K562 (cell line): ENCODE data around the gene LTBR. TPM values are rescaled to one million over a fixed set of nuclear protein-coding genes. Genes with fewer than 3 reads are reported as not detected.
A peak's percentile ranks its signal among the peaks of the same experiment; 100 is the strongest.

Experiments used
- ADNP ChIP-seq: fragments of 200-800 bp; sonication (Bioruptor generic); IDR thresholded peaks from 2 replicates; pipeline ENCODE4 v1.6.1; 2016; ENCODE audit warnings: missing genetic modification characterization, missing compliant biosample characterization
- DNMT1 ChIP-seq: fragments of 450-650 bp; IDR thresholded peaks from 2 replicates; pipeline ENCODE4 v1.6.1; 2016; ENCODE audit warnings: antibody characterized with exemption, mild to moderate bottlenecking
- KHSRP ChIP-seq: fragments of 450-650 bp; IDR thresholded peaks from 2 replicates; pipeline ENCODE4 v1.6.1; 2017
- MEIS2 ChIP-seq: fragments of 450-650 bp; IDR thresholded peaks from 2 replicates; pipeline ENCODE4 v1.6.1; 2014; ENCODE audit warnings: mild to moderate bottlenecking; ENCODE audit not compliant: partially characterized antibody
- NCOA2 ChIP-seq, 2 experiments: fragments of 450-650 bp; IDR thresholded peaks; 2 replicates each; pipeline ENCODE4 v1.6.1; 2018; ENCODE audit warnings: mild to moderate bottlenecking in 2 of 2, moderate library complexity in 1 of 2; ENCODE audit not compliant: partially characterized antibody in 2 of 2
- NCOR1 ChIP-seq: fragments of 450-650 bp; IDR thresholded peaks from 2 replicates; pipeline ENCODE4 v1.6.1; 2016; ENCODE audit warnings: mild to moderate bottlenecking, moderate library complexity
- PURB ChIP-seq: sonication (generic); formaldehyde crosslinking; IDR thresholded peaks from 2 replicates; pipeline ENCODE4 v1.9.0; 2021; ENCODE audit warnings: low read depth, mild to moderate bottlenecking, missing genetic modification reagents
- RCOR1 ChIP-seq, 2 experiments: IDR thresholded peaks; 2 replicates each; pipeline ENCODE4 v1.6.1; 2012; ENCODE audit warnings: low read depth in 2 of 2, low read length in 2 of 2, borderline replicate concordance in 1 of 2, improper control_type of control experiment in 1 of 2
- RUNX1 ChIP-seq: sonication (generic); IDR thresholded peaks from 2 replicates; pipeline ENCODE4 v1.6.1; 2016; ENCODE audit warnings: antibody characterized with exemption, low read depth
- TARDBP ChIP-seq: fragments of 450-650 bp; IDR thresholded peaks from 2 replicates; pipeline ENCODE4 v1.6.1; 2016
- TCFL5 ChIP-seq: fragments of 250-450 bp; sonication (Bioruptor Pico); conservative IDR thresholded peaks from 2 replicates; pipeline ENCODE4 v1.6.1; 2021; ENCODE audit warnings: mild to moderate bottlenecking, moderate library complexity, matching md5 sums
- polyA plus RNA-seq, 8 experiments: library from polyadenylated mRNA; depleted of rRNA in 4 of 8; stranded (reverse) in 5 of 8; unstranded in 3 of 8; fragments of >200 nt; fragmentation: Nextera tagmentation in 2 of 8; fragmentation: Illumina TruSeq in 1 of 8; extraction: Ambion mirVana in 2 of 8; extraction: Trizol in 1 of 8; gene quantifications; 2 replicates each; pipeline versions ENCODE4 v1.2.1 to v1.2.3, GENCODE V29; 2011 to 2014; ENCODE audit warnings: inconsistent platforms in 1 of 8, missing spikeins in 1 of 8
- total RNA-seq, 7 experiments: library from RNA; depleted of rRNA in 6 of 7; stranded (reverse); fragments of >200 nt in 6 of 7; fragmentation: Illumina TruSeq in 2 of 7; extraction: Trizol in 2 of 7; gene quantifications; 2 replicates each; pipeline versions ENCODE4 v1.2.1 to v1.2.3, GENCODE V29; 2011 to 2021; ENCODE audit warnings: low replicate concordance in 1 of 7
- TF ChIP-seq, protein P1 (sequence below), 2 experiments: fragments of 200-800 bp in 1 of 2; sonication (Bioruptor generic) in 1 of 2; sonication (generic) in 1 of 2; formaldehyde crosslinking in 1 of 2; IDR thresholded peaks in 1 of 2; conservative IDR thresholded peaks in 1 of 2; 2 replicates each; pipeline versions ENCODE4 v1.5.0 to v1.6.1; 2016 to 2020; ENCODE audit warnings: missing compliant biosample characterization in 1 of 2, missing genetic modification characterization in 1 of 2, missing genetic modification reagents in 1 of 2
- TF ChIP-seq, protein P2 (sequence below), 2 experiments: fragments of 450-650 bp; IDR thresholded peaks; 2 replicates each; pipeline ENCODE4 v1.6.1; 2018; ENCODE audit warnings: mild to moderate bottlenecking in 2 of 2, low read depth in 1 of 2; ENCODE audit not compliant: partially characterized antibody in 2 of 2
- TF ChIP-seq, protein P3 (sequence below): fragments of 250-450 bp; sonication (Bioruptor Pico); IDR thresholded peaks from 2 replicates; pipeline ENCODE4 v1.4.0; 2020
- TF ChIP-seq, protein P4 (sequence below), 2 experiments: fragments of 450-650 bp in 1 of 2; IDR thresholded peaks; 2 replicates each; pipeline ENCODE4 v1.6.1; 2011 to 2017; ENCODE audit warnings: low read depth in 2 of 2, antibody characterized with exemption in 1 of 2, borderline replicate concordance in 1 of 2, low read length in 1 of 2, mild to moderate bottlenecking in 1 of 2, mixed read lengths in 1 of 2; ENCODE audit not compliant: control insufficient read depth in 1 of 2

Gene LTBR
- total and polyA plus RNA-seq, 9 of the 15 experiments (the other 6 are each of a cell fraction or from before 2014, with no cell fraction given), result 0.96 to 69.0 (median 35.3) TPM

DNA sequence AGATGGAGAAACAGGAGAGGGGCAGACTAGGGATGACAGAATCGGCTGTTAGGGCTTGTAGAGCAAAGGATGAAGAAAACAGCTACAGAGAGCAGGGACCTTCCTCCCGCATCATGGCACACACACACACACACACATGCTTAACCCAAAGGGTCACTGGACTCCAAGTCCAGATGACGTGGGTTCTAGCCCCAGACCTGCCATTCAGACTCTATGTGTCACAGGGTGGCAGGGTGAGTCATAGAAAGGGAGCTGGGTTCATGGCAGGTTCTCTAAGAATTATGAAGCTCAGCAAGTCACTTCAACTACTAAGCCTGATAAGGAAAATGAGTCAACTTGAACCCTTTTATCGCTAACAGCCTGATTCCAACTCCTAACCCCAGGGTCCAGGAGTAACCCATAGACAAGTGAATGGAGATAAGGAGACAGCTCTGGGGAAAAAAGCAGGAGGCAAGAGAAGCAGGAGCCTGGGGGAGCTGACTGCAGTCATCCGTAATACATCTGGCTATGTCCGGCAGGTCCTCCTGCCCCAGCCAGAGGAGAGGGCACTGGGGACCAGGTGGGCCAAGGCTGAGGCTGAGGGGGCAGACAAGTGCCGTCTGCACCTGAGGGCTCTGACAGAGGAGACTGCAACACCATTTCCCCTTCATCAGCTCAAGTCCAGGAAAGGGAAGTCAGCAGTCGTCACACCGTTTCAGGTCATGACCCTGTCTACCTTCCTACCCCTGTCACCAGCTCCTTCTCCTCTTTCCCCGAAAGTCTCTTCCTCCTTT, 38.5 kb upstream of the LTBR start (continued):
- TF ChIP-seq, protein P1, sequence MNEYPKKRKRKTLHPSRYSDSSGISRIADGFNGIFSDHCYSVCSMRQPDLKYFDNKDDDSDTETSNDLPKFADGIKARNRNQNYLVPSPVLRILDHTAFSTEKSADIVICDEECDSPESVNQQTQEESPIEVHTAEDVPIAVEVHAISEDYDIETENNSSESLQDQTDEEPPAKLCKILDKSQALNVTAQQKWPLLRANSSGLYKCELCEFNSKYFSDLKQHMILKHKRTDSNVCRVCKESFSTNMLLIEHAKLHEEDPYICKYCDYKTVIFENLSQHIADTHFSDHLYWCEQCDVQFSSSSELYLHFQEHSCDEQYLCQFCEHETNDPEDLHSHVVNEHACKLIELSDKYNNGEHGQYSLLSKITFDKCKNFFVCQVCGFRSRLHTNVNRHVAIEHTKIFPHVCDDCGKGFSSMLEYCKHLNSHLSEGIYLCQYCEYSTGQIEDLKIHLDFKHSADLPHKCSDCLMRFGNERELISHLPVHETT (CRISPR knock-in tag; conservative IDR thresholded peaks at IDR 0.05 in 1 of 2, IDR thresholded peaks at IDR 0.05 in 1 of 2), result peak in 1 of 2 experiments; percentile 74; a peak in 2 of 4 replicates
- TF ChIP-seq PURB (CRISPR knock-in tag) (no peak), ADNP (peak; percentile 66; the same call in 1 of the 2 replicates), NCOA2 (IDR thresholded peaks at IDR 0.05; ENCODE audit: partially characterized antibody in 2 of 2) (peak in 1 of 2 experiments; percentile 84), DNMT1 (no peak), TARDBP (0 out of 2 replicates have a peak, but pooled peaks have one; percentile 33), TCFL5 (CRISPR knock-in tag) (no peak), RUNX1 (no peak), KHSRP (0 out of 2 replicates have a peak, but pooled peaks have one; percentile 40), RCOR1 (IDR thresholded peaks at IDR 0.05; ENCODE audit: borderline replicate concordance in 1 of 2, low read depth in 2 of 2, low read length in 2 of 2) (peak; percentile 97 to 100), MEIS2 (peak; percentile 92), NCOR1 (peak; percentile 94)
- TF ChIP-seq, protein P2, sequence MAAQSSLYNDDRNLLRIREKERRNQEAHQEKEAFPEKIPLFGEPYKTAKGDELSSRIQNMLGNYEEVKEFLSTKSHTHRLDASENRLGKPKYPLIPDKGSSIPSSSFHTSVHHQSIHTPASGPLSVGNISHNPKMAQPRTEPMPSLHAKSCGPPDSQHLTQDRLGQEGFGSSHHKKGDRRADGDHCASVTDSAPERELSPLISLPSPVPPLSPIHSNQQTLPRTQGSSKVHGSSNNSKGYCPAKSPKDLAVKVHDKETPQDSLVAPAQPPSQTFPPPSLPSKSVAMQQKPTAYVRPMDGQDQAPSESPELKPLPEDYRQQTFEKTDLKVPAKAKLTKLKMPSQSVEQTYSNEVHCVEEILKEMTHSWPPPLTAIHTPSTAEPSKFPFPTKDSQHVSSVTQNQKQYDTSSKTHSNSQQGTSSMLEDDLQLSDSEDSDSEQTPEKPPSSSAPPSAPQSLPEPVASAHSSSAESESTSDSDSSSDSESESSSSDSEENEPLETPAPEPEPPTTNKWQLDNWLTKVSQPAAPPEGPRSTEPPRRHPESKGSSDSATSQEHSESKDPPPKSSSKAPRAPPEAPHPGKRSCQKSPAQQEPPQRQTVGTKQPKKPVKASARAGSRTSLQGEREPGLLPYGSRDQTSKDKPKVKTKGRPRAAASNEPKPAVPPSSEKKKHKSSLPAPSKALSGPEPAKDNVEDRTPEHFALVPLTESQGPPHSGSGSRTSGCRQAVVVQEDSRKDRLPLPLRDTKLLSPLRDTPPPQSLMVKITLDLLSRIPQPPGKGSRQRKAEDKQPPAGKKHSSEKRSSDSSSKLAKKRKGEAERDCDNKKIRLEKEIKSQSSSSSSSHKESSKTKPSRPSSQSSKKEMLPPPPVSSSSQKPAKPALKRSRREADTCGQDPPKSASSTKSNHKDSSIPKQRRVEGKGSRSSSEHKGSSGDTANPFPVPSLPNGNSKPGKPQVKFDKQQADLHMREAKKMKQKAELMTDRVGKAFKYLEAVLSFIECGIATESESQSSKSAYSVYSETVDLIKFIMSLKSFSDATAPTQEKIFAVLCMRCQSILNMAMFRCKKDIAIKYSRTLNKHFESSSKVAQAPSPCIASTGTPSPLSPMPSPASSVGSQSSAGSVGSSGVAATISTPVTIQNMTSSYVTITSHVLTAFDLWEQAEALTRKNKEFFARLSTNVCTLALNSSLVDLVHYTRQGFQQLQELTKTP (IDR thresholded peaks at IDR 0.05; ENCODE audit: low read depth in 1 of 2, partially characterized antibody in 2 of 2), result peak in 1 of 2 experiments; percentile 42
- TF ChIP-seq, protein P3, sequence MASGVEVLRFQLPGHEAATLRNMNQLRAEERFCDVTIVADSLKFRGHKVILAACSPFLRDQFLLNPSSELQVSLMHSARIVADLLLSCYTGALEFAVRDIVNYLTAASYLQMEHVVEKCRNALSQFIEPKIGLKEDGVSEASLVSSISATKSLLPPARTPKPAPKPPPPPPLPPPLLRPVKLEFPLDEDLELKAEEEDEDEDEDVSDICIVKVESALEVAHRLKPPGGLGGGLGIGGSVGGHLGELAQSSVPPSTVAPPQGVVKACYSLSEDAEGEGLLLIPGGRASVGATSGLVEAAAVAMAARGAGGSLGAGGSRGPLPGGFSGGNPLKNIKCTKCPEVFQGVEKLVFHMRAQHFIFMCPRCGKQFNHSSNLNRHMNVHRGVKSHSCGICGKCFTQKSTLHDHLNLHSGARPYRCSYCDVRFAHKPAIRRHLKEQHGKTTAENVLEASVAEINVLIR, result peak; percentile 3; the same call in 1 of the 2 replicates
- TF ChIP-seq, protein P4, sequence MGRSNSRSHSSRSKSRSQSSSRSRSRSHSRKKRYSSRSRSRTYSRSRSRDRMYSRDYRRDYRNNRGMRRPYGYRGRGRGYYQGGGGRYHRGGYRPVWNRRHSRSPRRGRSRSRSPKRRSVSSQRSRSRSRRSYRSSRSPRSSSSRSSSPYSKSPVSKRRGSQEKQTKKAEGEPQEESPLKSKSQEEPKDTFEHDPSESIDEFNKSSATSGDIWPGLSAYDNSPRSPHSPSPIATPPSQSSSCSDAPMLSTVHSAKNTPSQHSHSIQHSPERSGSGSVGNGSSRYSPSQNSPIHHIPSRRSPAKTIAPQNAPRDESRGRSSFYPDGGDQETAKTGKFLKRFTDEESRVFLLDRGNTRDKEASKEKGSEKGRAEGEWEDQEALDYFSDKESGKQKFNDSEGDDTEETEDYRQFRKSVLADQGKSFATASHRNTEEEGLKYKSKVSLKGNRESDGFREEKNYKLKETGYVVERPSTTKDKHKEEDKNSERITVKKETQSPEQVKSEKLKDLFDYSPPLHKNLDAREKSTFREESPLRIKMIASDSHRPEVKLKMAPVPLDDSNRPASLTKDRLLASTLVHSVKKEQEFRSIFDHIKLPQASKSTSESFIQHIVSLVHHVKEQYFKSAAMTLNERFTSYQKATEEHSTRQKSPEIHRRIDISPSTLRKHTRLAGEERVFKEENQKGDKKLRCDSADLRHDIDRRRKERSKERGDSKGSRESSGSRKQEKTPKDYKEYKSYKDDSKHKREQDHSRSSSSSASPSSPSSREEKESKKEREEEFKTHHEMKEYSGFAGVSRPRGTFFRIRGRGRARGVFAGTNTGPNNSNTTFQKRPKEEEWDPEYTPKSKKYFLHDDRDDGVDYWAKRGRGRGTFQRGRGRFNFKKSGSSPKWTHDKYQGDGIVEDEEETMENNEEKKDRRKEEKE (IDR thresholded peaks at IDR 0.05; ENCODE audit: borderline replicate concordance in 1 of 2, control insufficient read depth in 1 of 2, low read depth in 2 of 2, low read length in 1 of 2), result 0 out of 4 replicates have a peak, but pooled peaks of 1 of the 2 experiments have one; percentile 49
